ENCODE data around the gene IGSF9B. TPM values are rescaled to one million over a fixed set of nuclear protein-coding genes. Genes with fewer than 3 reads are reported as not detected.

IGSF9B gene
- total and polyA plus RNA-seq, 3 experiments from 2014 or later, result 1.4 to 15.2 (median 12.2) TPM

DNA sequence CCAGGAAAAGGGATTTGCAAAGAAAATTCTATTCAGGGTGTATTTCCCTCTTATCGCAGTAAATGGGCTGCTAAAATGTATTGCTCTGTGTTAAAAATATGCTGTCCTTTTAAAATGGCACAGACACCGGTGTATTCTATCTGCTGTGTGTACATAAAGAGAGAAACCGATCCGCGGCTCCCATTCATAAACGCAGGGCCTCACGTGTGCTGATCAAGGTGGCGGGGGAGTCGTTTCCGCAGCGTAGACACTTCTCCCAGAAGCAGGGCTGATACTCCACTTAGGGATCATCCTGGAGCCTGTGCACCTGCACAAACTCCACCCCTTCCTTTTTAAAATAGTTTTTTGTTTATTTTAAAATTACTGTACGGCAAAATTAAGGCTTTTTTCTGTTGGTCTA, 26.1 kb upstream of the IGSF9B start:
- ChIA-PET CTCF (no interaction called here), POLR2A (no interaction called here)
- Mint-ChIP-seq H3K4me1 (no peaks in the 10 kb centered on the region), H3K9me3 (no peaks in the 10 kb centered on the region), H3K27ac (no peak overlapping the region), H3K4me3 (no peak overlapping the region), H3K27me3 (peaks cover 1 to 10% of the 10 kb centered on the region in 2 donors), H3K36me3 (no peaks in the 10 kb centered on the region)
- DNase-seq, result no peak
- Histone ChIP-seq H3K4me3 (ENCODE audit: low read length) (no peak overlapping the region), H3K36me3 (ENCODE audit: insufficient read depth, low read length) (no peaks in the 10 kb centered on the region), H3K9me3 (ENCODE audit: low read length) (no peaks in the 10 kb centered on the region), H3K27ac (ENCODE audit: low read depth, low read length) (no peak overlapping the region), H3K27me3 (ENCODE audit: insufficient read depth, low read length, poor library complexity, severe bottlenecking) (no peaks in the 10 kb centered on the region), H3K4me1 (ENCODE audit: insufficient read depth, low read length) (no peaks in the 10 kb centered on the region)

DNA sequence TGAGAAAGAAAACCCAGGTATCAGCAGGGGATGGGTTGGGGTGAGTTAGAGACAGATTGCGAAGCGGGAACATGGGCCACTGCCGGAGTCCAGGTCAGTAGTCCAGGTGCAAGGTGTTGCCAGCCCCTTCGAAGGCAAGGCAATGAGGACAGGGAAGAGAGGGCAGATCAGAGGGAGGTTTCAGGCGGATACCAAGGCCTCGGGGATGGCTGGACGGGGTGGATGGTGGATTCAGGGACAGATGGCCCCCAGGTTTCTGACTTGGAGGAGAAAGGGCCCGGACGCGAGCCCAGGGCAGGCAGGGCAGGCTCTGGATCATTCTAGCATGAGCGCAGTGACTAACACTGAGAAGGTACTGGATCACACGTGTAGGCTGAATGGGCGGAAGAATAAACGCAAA, 25.4 kb upstream of the IGSF9B start:
- H3K27me3 ChIP-seq (ENCODE audit: insufficient read depth, low read length, poor library complexity, severe bottlenecking), result no peaks in the 10 kb centered on the region
- ChIA-PET POLR2A (no interaction called here), CTCF (interaction anchor here (1.3 kb wide), 1 partner anchor 10 kb away, joined by 3 read pairs; no protein-coding TSS in a partner anchor)
- Mint-ChIP-seq H3K27me3 (peaks cover 0 to 14% of the 10 kb centered on the region in 2 donors), H3K9me3 (no peaks in the 10 kb centered on the region), H3K36me3 (no peaks in the 10 kb centered on the region), H3K4me1 (no peaks in the 10 kb centered on the region), H3K4me3 (no peak overlapping the region), H3K27ac (no peak overlapping the region)
- no peak for DNase-seq
- no peak overlapping the region for H3K27ac ChIP-seq (ENCODE audit: low read depth, low read length)
- H3K4me1 ChIP-seq (ENCODE audit: insufficient read depth, low read length), result no peaks in the 10 kb centered on the region
- no peaks in the 10 kb centered on the region for H3K9me3 ChIP-seq (ENCODE audit: low read length)
- no peaks in the 10 kb centered on the region for H3K36me3 ChIP-seq (ENCODE audit: insufficient read depth, low read length)
- no peak overlapping the region for H3K4me3 ChIP-seq (ENCODE audit: low read length)

DNA sequence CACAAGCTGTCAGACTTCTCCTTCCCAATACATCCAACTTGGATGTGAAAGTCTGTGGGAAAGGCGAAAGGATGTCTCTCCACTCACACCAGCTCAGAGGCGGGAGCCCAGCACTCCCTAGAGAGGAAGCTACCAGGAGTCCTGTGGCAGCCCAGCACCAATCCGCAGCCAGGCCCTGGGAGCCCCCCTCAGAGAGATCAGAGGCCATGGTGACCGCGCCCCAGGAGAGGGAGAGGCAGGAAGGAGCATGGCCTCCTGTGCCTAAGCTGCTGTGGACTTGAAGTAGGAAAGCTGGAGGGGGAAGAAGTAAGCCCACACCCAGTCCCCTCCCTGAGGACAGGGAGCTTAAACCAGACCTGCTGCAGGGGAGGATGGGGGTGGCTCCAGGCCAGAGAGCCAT, 24.4 kb upstream of the IGSF9B start:
- H3K36me3 Mint-ChIP-seq, result no peaks in the 10 kb centered on the region
- no peaks in the 10 kb centered on the region for H3K9me3 ChIP-seq (ENCODE audit: low read length)
- POLR2A ChIA-PET, result no interaction called here
- H3K4me1 Mint-ChIP-seq, result no peaks in the 10 kb centered on the region
- H3K4me3 ChIP-seq (ENCODE audit: low read length), result no peak overlapping the region
- H3K4me1 ChIP-seq (ENCODE audit: insufficient read depth, low read length), result no peaks in the 10 kb centered on the region
- no peak overlapping the region for H3K27ac ChIP-seq (ENCODE audit: low read depth, low read length)
- peak overlapping the region in 1 of 8 donors; percentile 26 for H3K27ac Mint-ChIP-seq
- H3K27me3 Mint-ChIP-seq, result peaks cover 6 to 21% of the 10 kb centered on the region in 2 donors
- DNase-seq, result no peak
- H3K36me3 ChIP-seq (ENCODE audit: insufficient read depth, low read length), result no peaks in the 10 kb centered on the region
- no peak overlapping the region for H3K4me3 Mint-ChIP-seq
- CTCF ChIA-PET, result interaction anchor here (1.3 kb wide), 1 partner anchor 9 kb away, joined by 3 read pairs; no protein-coding TSS in a partner anchor
- H3K27me3 ChIP-seq (ENCODE audit: insufficient read depth, low read length, poor library complexity, severe bottlenecking), result peaks cover 4% of the 10 kb centered on the region
- no peaks in the 10 kb centered on the region for H3K9me3 Mint-ChIP-seq

DNA sequence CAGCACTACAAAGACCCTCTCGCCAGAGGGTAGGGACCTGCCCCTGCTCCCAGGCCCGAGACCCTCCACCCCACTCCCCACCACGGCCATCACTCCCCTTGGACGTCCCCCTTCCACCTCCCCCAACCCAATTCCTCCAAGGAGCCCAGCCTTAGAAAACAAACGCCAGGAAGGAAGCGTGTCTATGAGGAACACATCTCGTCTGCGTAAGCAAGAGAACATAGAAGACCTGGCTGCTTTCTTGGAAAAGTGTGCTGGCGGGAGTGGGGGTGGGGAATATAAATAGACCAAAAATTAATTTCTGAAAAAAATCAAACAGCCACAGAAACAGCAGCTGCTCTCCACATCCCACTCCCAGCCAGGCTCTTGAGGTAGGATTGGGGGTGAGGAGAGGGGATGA, 23.9 kb upstream of the IGSF9B start:
- H3K27ac Mint-ChIP-seq, result no peak overlapping the region
- Histone ChIP-seq H3K27me3 (ENCODE audit: insufficient read depth, low read length, poor library complexity, severe bottlenecking) (peaks cover 5% of the 10 kb centered on the region), H3K4me1 (ENCODE audit: insufficient read depth, low read length) (no peaks in the 10 kb centered on the region), H3K36me3 (ENCODE audit: insufficient read depth, low read length) (no peaks in the 10 kb centered on the region), H3K9me3 (ENCODE audit: low read length) (no peaks in the 10 kb centered on the region), H3K4me3 (ENCODE audit: low read length) (no peak overlapping the region), H3K27ac (ENCODE audit: low read depth, low read length) (no peak overlapping the region)
- DNase-seq, result no peak
- ChIA-PET CTCF (interaction anchor here (1.3 kb wide), 1 partner anchor 9 kb away, joined by 3 read pairs; no protein-coding TSS in a partner anchor), POLR2A (no interaction called here)
- H3K4me3 Mint-ChIP-seq, result no peak overlapping the region
- no peaks in the 10 kb centered on the region for H3K4me1 Mint-ChIP-seq
- H3K9me3 Mint-ChIP-seq, result no peaks in the 10 kb centered on the region
- peaks cover 9 to 26% of the 10 kb centered on the region in 2 donors for H3K27me3 Mint-ChIP-seq
- no peaks in the 10 kb centered on the region for H3K36me3 Mint-ChIP-seq

DNA sequence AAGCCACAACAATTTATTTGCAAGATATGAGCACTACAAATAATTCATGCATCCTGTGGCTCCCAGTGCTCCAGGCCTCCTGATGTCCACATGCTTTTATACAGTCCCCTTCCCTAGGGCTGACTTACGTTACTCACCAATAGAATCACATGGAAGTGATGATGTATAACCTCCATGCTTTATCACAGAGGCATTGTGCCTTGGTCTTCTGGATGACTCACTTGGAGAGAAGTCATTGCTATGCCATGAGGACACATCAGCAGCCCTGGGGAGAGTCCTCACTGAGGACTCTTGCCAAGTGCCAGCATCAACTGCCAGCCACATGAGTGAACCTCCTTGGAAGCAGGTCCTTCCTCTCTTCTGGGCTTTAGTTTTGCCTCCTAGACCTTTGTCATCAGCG, 22.0 kb upstream of the IGSF9B start:
- no peak overlapping the region for H3K4me3 Mint-ChIP-seq
- Histone ChIP-seq H3K27me3 (ENCODE audit: insufficient read depth, low read length, poor library complexity, severe bottlenecking) (peaks cover 5% of the 10 kb centered on the region), H3K4me1 (ENCODE audit: insufficient read depth, low read length) (no peaks in the 10 kb centered on the region), H3K4me3 (ENCODE audit: low read length) (no peak overlapping the region), H3K27ac (ENCODE audit: low read depth, low read length) (no peak overlapping the region), H3K9me3 (ENCODE audit: low read length) (no peaks in the 10 kb centered on the region), H3K36me3 (ENCODE audit: insufficient read depth, low read length) (no peaks in the 10 kb centered on the region)
- H3K9me3 Mint-ChIP-seq, result no peaks in the 10 kb centered on the region
- ChIA-PET POLR2A (no interaction called here), CTCF (interaction anchor here (1.0 kb wide), 1 partner anchor 9 kb away, joined by 3 read pairs; no protein-coding TSS in a partner anchor)
- H3K4me1 Mint-ChIP-seq, result no peaks in the 10 kb centered on the region
- peaks cover 10 to 41% of the 10 kb centered on the region in 2 donors for H3K27me3 Mint-ChIP-seq
- no peak for DNase-seq
- no peaks in the 10 kb centered on the region for H3K36me3 Mint-ChIP-seq
- no peak overlapping the region for H3K27ac Mint-ChIP-seq

DNA sequence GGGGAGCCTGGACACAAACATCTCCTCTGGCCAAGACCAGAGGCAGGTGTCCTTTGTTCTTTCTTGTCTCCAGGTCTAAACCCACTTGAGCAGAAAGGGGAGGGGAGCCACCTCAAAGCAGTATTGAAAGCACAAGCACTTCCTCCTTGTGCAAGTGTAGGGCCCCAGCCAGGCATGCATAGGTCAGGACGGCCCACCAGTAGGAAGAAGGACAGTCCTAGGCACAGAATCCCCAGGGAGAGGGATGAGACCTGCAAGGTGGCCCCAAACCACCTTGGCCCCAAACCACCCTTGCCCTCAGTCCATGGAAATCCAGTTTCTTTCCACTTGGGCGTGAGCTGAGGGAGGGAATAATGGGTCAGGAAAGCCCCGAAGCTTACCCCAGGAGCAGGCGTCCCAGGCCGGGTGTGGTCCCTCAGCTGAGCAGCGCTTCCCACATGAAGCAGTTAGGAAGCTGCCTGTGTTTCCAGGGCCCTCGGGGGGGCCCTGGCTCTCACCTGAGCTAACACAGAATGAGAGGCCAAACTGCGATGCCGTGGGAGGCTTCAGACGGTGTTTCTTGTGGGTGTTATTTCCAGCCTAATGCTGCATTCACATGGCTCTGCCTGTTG, 20.4 kb upstream of the IGSF9B start:
- Histone ChIP-seq H3K27me3 (ENCODE audit: insufficient read depth, low read length, poor library complexity, severe bottlenecking) (peaks cover 5% of the 10 kb centered on the region), H3K9me3 (ENCODE audit: low read length) (no peaks in the 10 kb centered on the region), H3K27ac (ENCODE audit: low read depth, low read length) (no peak overlapping the region), H3K4me3 (ENCODE audit: low read length) (no peak overlapping the region), H3K36me3 (ENCODE audit: insufficient read depth, low read length) (no peaks in the 10 kb centered on the region), H3K4me1 (ENCODE audit: insufficient read depth, low read length) (no peaks in the 10 kb centered on the region)
- CTCF ChIA-PET, result no interaction called here
- H3K4me3 Mint-ChIP-seq, result no peak overlapping the region
- no peak overlapping the region for H3K27ac Mint-ChIP-seq
- POLR2A ChIA-PET, result no interaction called here
- H3K27me3 Mint-ChIP-seq, result peaks cover 10 to 48% of the 10 kb centered on the region in 2 donors
- no peak for DNase-seq
- H3K36me3 Mint-ChIP-seq, result no peaks in the 10 kb centered on the region
- no peaks in the 10 kb centered on the region for H3K9me3 Mint-ChIP-seq
- H3K4me1 Mint-ChIP-seq, result no peaks in the 10 kb centered on the region

DNA sequence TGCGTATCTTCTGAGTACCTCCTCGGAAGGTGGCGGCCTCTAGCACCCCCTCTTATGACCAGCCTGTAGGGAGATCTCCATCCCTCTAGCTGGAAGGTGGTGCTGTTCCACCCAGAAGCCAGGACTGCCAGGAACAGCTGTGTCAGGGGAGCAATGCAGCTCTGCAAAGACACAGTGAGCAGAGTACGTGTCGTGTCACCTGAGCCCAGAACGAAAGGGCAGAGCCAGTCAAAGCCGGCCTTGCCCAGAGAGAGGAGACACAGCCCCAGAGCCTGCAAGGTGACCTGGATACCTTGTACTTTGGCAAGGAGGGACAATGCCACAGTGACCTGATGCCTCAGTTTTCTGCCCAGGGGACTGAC, 18.7 kb upstream of the IGSF9B start:
- Histone ChIP-seq H3K27me3 (ENCODE audit: insufficient read depth, low read length, poor library complexity, severe bottlenecking) (peaks cover 5% of the 10 kb centered on the region), H3K27ac (ENCODE audit: low read depth, low read length) (no peak overlapping the region), H3K4me3 (ENCODE audit: low read length) (no peak overlapping the region), H3K36me3 (ENCODE audit: insufficient read depth, low read length) (no peaks in the 10 kb centered on the region), H3K4me1 (ENCODE audit: insufficient read depth, low read length) (no peaks in the 10 kb centered on the region), H3K9me3 (ENCODE audit: low read length) (no peaks in the 10 kb centered on the region)
- Mint-ChIP-seq H3K27ac (no peak overlapping the region), H3K4me1 (no peaks in the 10 kb centered on the region), H3K9me3 (no peaks in the 10 kb centered on the region), H3K27me3 (peaks cover 10 to 57% of the 10 kb centered on the region in 2 donors), H3K4me3 (no peak overlapping the region), H3K36me3 (no peaks in the 10 kb centered on the region)
- ChIA-PET POLR2A (no interaction called here), CTCF (no interaction called here)
- DNase-seq, result no peak

DNA sequence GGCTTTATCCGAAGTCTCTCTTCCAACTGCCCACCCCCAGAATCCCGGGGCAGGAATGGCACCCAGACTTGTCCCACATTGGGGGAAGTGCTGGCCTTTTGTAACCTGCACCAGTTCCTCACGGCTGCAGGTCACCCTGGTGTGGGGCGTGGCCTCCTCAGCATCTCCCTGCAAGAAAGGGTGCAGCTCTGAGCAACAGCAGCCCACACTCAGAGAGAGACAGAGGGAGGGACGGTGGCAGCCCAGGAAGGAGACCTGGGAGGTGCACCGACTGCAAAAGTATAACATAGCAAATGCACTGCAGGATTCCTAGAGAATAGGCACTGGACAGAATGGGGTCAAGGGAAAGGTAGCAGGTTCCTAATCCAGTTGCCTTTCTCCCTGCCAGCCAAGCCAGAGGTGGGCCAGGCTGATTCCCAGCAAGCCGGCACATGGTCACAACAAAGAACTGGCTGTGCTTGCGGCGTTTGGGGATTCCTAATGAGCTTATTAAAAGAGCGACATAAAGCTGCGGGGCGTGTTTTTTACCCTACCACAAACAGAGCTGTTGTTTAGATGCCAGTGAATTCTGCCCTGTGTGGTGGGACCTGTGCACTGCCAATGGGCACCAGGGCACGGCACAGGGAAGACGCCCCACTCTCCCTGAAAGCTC, 18.2 kb upstream of the IGSF9B start:
- no peak overlapping the region for H3K4me3 Mint-ChIP-seq

More for the DNA sequence above, 18.2 kb upstream of the IGSF9B start:
- Mint-ChIP-seq H3K27ac (no peak overlapping the region), H3K4me1 (no peaks in the 10 kb centered on the region), H3K9me3 (no peaks in the 10 kb centered on the region), H3K36me3 (no peaks in the 10 kb centered on the region), H3K27me3 (peaks cover 10 to 62% of the 10 kb centered on the region in 2 donors)
- no peaks in the 10 kb centered on the region for H3K36me3 ChIP-seq (ENCODE audit: insufficient read depth, low read length)
- ChIA-PET CTCF (no interaction called here), POLR2A (no interaction called here)
- H3K9me3 ChIP-seq (ENCODE audit: low read length), result no peaks in the 10 kb centered on the region
- DNase-seq, result no peak
- H3K27me3 ChIP-seq (ENCODE audit: insufficient read depth, low read length, poor library complexity, severe bottlenecking), result peaks cover 5% of the 10 kb centered on the region
- H3K4me1 ChIP-seq (ENCODE audit: insufficient read depth, low read length), result no peaks in the 10 kb centered on the region
- no peak overlapping the region for H3K4me3 ChIP-seq (ENCODE audit: low read length)
- H3K27ac ChIP-seq (ENCODE audit: low read depth, low read length), result no peak overlapping the region

All from CD8-positive, alpha-beta memory T cell (primary cell).